ENCODE data around the gene IFNL1.

The IFNL1 gene

GRCh38 chr19:39319098-39319891 lies 23.1 kb downstream of the IFNL1 start:
- Histone ChIP-seq H3K14ac (ENCODE audit: low read length in 2 of 2) (no peak overlapping the region), H3K27me3 (ENCODE audit: control insufficient read depth in 1 of 2, insufficient read depth in 1 of 2, low read length in 2 of 2) (peaks cover 39 to 43% of the 10 kb centered on the region in 2 experiments), H2AFZ (ENCODE audit: low read depth, low read length) (no peak overlapping the region), H2BK5ac (ENCODE audit: low read depth, low read length, poor library complexity, severe bottlenecking) (no peak overlapping the region), H3K18ac (ENCODE audit: low read depth in 1 of 2, low read length in 2 of 2) (no peak overlapping the region), H2AK5ac (ENCODE audit: low read length, severe bottlenecking) (no peak overlapping the region), H3K4me1 (ENCODE audit: control insufficient read depth, insufficient read depth, low read depth, low read length) (peaks cover 9% of the 10 kb centered on the region), H3K23ac (ENCODE audit: low read length in 2 of 2) (no peak overlapping the region), H3K4ac (ENCODE audit: low read depth in 1 of 2, low read length in 2 of 2) (no peak overlapping the region), H3K4me3 (ENCODE audit: insufficient read depth in 1 of 2, low read depth in 1 of 2, low read length in 2 of 2) (no peak overlapping the region), H3K36me3 (ENCODE audit: control insufficient read depth in 1 of 2, insufficient read depth in 2 of 2, low read depth in 1 of 2, low read length in 2 of 2) (peaks cover 0 to 8% of the 10 kb centered on the region in 2 experiments), H2BK120ac (ENCODE audit: low read depth, low read length) (no peak overlapping the region), H4K91ac (ENCODE audit: low read length) (no peak overlapping the region), H3K9me3 (ENCODE audit: control insufficient read depth, low read length) (no peaks in the 10 kb centered on the region), H2BK12ac (ENCODE audit: low read length in 2 of 2) (no peak overlapping the region), H4K8ac (ENCODE audit: low read length) (no peak overlapping the region), H2BK15ac (ENCODE audit: low read depth, poor library complexity, severe bottlenecking) (no peak overlapping the region), H3K4me2 (ENCODE audit: low read length, poor library complexity, severe bottlenecking) (no peak overlapping the region), H3K79me1 (replicated peaks; ENCODE audit: low read length, poor library complexity, severe bottlenecking) (no peaks in the 10 kb centered on the region), H3K27ac (ENCODE audit: low read length, poor library complexity, severe bottlenecking) (no peak overlapping the region), H3K9ac (ENCODE audit: low read length) (no peak overlapping the region)
- 93% methylated on average over 4 of the region's 5 CpGs for WGBS
- DNase-seq: no peak

GRCh38 chr19:39319892-39320248 lies 23.7 kb downstream of the IFNL1 start:
- DNase-seq: no peak
- H3K23ac ChIP-seq (ENCODE audit: low read length in 2 of 2): no peak overlapping the region
- no peak overlapping the region for H3K14ac ChIP-seq (ENCODE audit: low read length in 2 of 2)
- H3K4me2 ChIP-seq (ENCODE audit: low read length, poor library complexity, severe bottlenecking): no peak overlapping the region
- peaks cover 0 to 3% of the 10 kb centered on the region in 2 experiments for H3K36me3 ChIP-seq (ENCODE audit: control insufficient read depth in 1 of 2, insufficient read depth in 2 of 2, low read depth in 1 of 2, low read length in 2 of 2)
- WGBS: 19% methylated on average over 6 of the region's 16 CpGs
- no peak overlapping the region for H4K91ac ChIP-seq (ENCODE audit: low read length)
- no peak overlapping the region for H2AK5ac ChIP-seq (ENCODE audit: low read length, severe bottlenecking)
- no peak overlapping the region for H2BK120ac ChIP-seq (ENCODE audit: low read depth, low read length)
- no peak overlapping the region for H2AFZ ChIP-seq (ENCODE audit: low read depth, low read length)
- H2BK12ac ChIP-seq (ENCODE audit: low read length in 2 of 2): no peak overlapping the region
- H4K8ac ChIP-seq (ENCODE audit: low read length): no peak overlapping the region
- H3K4me3 ChIP-seq (ENCODE audit: insufficient read depth in 1 of 2, low read depth in 1 of 2, low read length in 2 of 2): peak overlapping the region in 1 of 2 experiments; percentile 65
- no peak overlapping the region for H2BK5ac ChIP-seq (ENCODE audit: low read depth, low read length, poor library complexity, severe bottlenecking)
- no peak overlapping the region for H3K18ac ChIP-seq (ENCODE audit: low read depth in 1 of 2, low read length in 2 of 2)
- no peak overlapping the region for H2BK15ac ChIP-seq (ENCODE audit: low read depth, poor library complexity, severe bottlenecking)
- H3K4ac ChIP-seq (ENCODE audit: low read depth in 1 of 2, low read length in 2 of 2): no peak overlapping the region
- H3K27ac ChIP-seq (ENCODE audit: low read length, poor library complexity, severe bottlenecking): no peak overlapping the region
- H3K27me3 ChIP-seq (ENCODE audit: control insufficient read depth in 1 of 2, insufficient read depth in 1 of 2, low read length in 2 of 2): peaks cover 39 to 43% of the 10 kb centered on the region in 2 experiments
- no peaks in the 10 kb centered on the region for H3K79me1 ChIP-seq (replicated peaks; ENCODE audit: low read length, poor library complexity, severe bottlenecking)
- peak overlapping the region; percentile 54 for H3K9ac ChIP-seq (ENCODE audit: low read length)
- no peaks in the 10 kb centered on the region for H3K9me3 ChIP-seq (ENCODE audit: control insufficient read depth, low read length)
- H3K4me1 ChIP-seq (ENCODE audit: control insufficient read depth, insufficient read depth, low read depth, low read length): peaks cover 9% of the 10 kb centered on the region

GRCh38 chr19:39321117-39321831 lies 25.1 kb downstream of the IFNL1 start:
- Histone ChIP-seq H2BK5ac (ENCODE audit: low read depth, low read length, poor library complexity, severe bottlenecking) (no peak overlapping the region), H2BK12ac (ENCODE audit: low read length in 2 of 2) (no peak overlapping the region), H3K36me3 (ENCODE audit: control insufficient read depth in 1 of 2, insufficient read depth in 2 of 2, low read depth in 1 of 2, low read length in 2 of 2) (peaks cover 0 to 3% of the 10 kb centered on the region in 2 experiments), H2BK120ac (ENCODE audit: low read depth, low read length) (no peak overlapping the region), H3K18ac (ENCODE audit: low read depth in 1 of 2, low read length in 2 of 2) (no peak overlapping the region), H3K9ac (ENCODE audit: low read length) (no peak overlapping the region), H3K23ac (ENCODE audit: low read length in 2 of 2) (no peak overlapping the region), H2AK5ac (ENCODE audit: low read length, severe bottlenecking) (no peak overlapping the region), H3K4ac (ENCODE audit: low read depth in 1 of 2, low read length in 2 of 2) (no peak overlapping the region), H3K4me2 (ENCODE audit: low read length, poor library complexity, severe bottlenecking) (no peak overlapping the region), H4K8ac (ENCODE audit: low read length) (no peak overlapping the region), H3K4me3 (ENCODE audit: insufficient read depth in 1 of 2, low read depth in 1 of 2, low read length in 2 of 2) (no peak overlapping the region), H2BK15ac (ENCODE audit: low read depth, poor library complexity, severe bottlenecking) (no peak overlapping the region), H3K9me3 (ENCODE audit: control insufficient read depth, low read length) (no peaks in the 10 kb centered on the region), H3K14ac (ENCODE audit: low read length in 2 of 2) (no peak overlapping the region), H3K79me1 (replicated peaks; ENCODE audit: low read length, poor library complexity, severe bottlenecking) (no peaks in the 10 kb centered on the region), H3K27ac (ENCODE audit: low read length, poor library complexity, severe bottlenecking) (no peak overlapping the region), H4K91ac (ENCODE audit: low read length) (no peak overlapping the region), H3K27me3 (ENCODE audit: control insufficient read depth in 1 of 2, insufficient read depth in 1 of 2, low read length in 2 of 2) (peaks cover 42 to 43% of the 10 kb centered on the region in 2 experiments), H3K4me1 (ENCODE audit: control insufficient read depth, insufficient read depth, low read depth, low read length) (peaks cover 9% of the 10 kb centered on the region), H2AFZ (ENCODE audit: low read depth, low read length) (no peak overlapping the region)
- 33% methylated on average over 10 of the region's 10 CpGs for WGBS
- DNase-seq: no peak

- H3K36me3 ChIP-seq (ENCODE audit: control insufficient read depth in 1 of 2, insufficient read depth in 2 of 2, low read depth in 1 of 2, low read length in 2 of 2): peaks cover 0 to 3% of the 10 kb centered on the region in 2 experiments
- no peak for DNase-seq
- H3K18ac ChIP-seq (ENCODE audit: low read depth in 1 of 2, low read length in 2 of 2): no peak overlapping the region
- H3K4me1 ChIP-seq (ENCODE audit: control insufficient read depth, insufficient read depth, low read depth, low read length): peaks cover 7% of the 10 kb centered on the region
- no peaks in the 10 kb centered on the region for H3K79me1 ChIP-seq (replicated peaks; ENCODE audit: low read length, poor library complexity, severe bottlenecking)
- peaks cover 39 to 42% of the 10 kb centered on the region in 2 experiments for H3K27me3 ChIP-seq (ENCODE audit: control insufficient read depth in 1 of 2, insufficient read depth in 1 of 2, low read length in 2 of 2)
- no peak overlapping the region for H3K4me2 ChIP-seq (ENCODE audit: low read length, poor library complexity, severe bottlenecking)
- H3K14ac ChIP-seq (ENCODE audit: low read length in 2 of 2): no peak overlapping the region
- no peak overlapping the region for H2BK12ac ChIP-seq (ENCODE audit: low read length in 2 of 2)
- no peak overlapping the region for H4K91ac ChIP-seq (ENCODE audit: low read length)
- no peak overlapping the region for H4K8ac ChIP-seq (ENCODE audit: low read length)
- H2AFZ ChIP-seq (ENCODE audit: low read depth, low read length): no peak overlapping the region
- no peak overlapping the region for H3K4me3 ChIP-seq (ENCODE audit: insufficient read depth in 1 of 2, low read depth in 1 of 2, low read length in 2 of 2)
- no peak overlapping the region for H2AK5ac ChIP-seq (ENCODE audit: low read length, severe bottlenecking)
- H3K27ac ChIP-seq (ENCODE audit: low read length, poor library complexity, severe bottlenecking): no peak overlapping the region
- H2BK15ac ChIP-seq (ENCODE audit: low read depth, poor library complexity, severe bottlenecking): no peak overlapping the region
- H3K4ac ChIP-seq (ENCODE audit: low read depth in 1 of 2, low read length in 2 of 2): no peak overlapping the region
- no peak overlapping the region for H3K23ac ChIP-seq (ENCODE audit: low read length in 2 of 2)
- H3K9ac ChIP-seq (ENCODE audit: low read length): no peak overlapping the region
- no peak overlapping the region for H2BK120ac ChIP-seq (ENCODE audit: low read depth, low read length)
- no peak overlapping the region for H2BK5ac ChIP-seq (ENCODE audit: low read depth, low read length, poor library complexity, severe bottlenecking)
- no peaks in the 10 kb centered on the region for H3K9me3 ChIP-seq (ENCODE audit: control insufficient read depth, low read length)
Observed at GRCh38 chr19:39321832-39322176, 25.6 kb downstream of the IFNL1 start.
